Gastroesophageal sphincter (tissue), 4 donors: ENCODE measurements around the gene CACFD1. TPM values are rescaled to one million over a fixed set of nuclear protein-coding genes. Genes with fewer than 3 reads are reported as not detected.

ENCODE experiments used
- ATAC-seq: fragments of 150-250 bp; one replicate; pipeline ENCODE4 v1.9.1; 2016; ENCODE audit warnings: mild to moderate bottlenecking, moderate library complexity
- H3K27ac ChIP-seq, 4 donors: fragments of 200-600 bp; sonication (generic) in 3 of 4; 1 replicate in 3 of 4; 2 replicates in 1 of 4; pipeline ENCODE4 v1.5.1; 2016 to 2019
- H3K27me3 ChIP-seq: fragments of 200-600 bp; sonication (generic); one replicate; pipeline ENCODE4 v1.5.1; 2019
- H3K36me3 ChIP-seq, 2 donors: fragments of 200-600 bp; sonication (generic); one replicate each; pipeline ENCODE4 v1.5.1; 2019; ENCODE audit warnings: control low read depth in 1 of 2
- H3K4me1 ChIP-seq, 3 donors: fragments of 200-600 bp; sonication (generic); 1 replicate in 2 of 3; 2 replicates in 1 of 3; pipeline ENCODE4 v1.5.1; 2016 to 2019; ENCODE audit warnings: control low read depth in 2 of 3
- H3K4me3 ChIP-seq, 2 donors: fragments of 200-600 bp; sonication (generic); one replicate each; pipeline ENCODE4 v1.5.1; 2019; ENCODE audit warnings: mild to moderate bottlenecking in 1 of 2, moderate library complexity in 1 of 2
- H3K9me3 ChIP-seq, 3 donors: fragments of 200-600 bp; sonication (generic); one replicate each; pipeline ENCODE4 v1.5.1; 2017 to 2019; ENCODE audit warnings: control low read depth in 2 of 3
- CTCF ChIP-seq, 4 experiments: fragments of 200-600 bp in 2 of 4; fragments of 450-650 bp in 2 of 4; sonication (generic) in 1 of 4; IDR thresholded peaks; one replicate each; pipeline ENCODE4 v1.5.1; 2017 to 2019; ENCODE audit warnings: antibody characterized with exemption in 4 of 4, mild to moderate bottlenecking in 2 of 4, moderate library complexity in 2 of 4
- EP300 ChIP-seq: sonication (generic); formaldehyde crosslinking; IDR thresholded peaks from one replicate; pipeline ENCODE4 v1.6.1; 2017; ENCODE audit warnings: antibody characterized with exemption, mild to moderate bottlenecking
- POLR2A ChIP-seq, 2 donors: fragments of 450-650 bp; IDR thresholded peaks; one replicate each; pipeline ENCODE4 v1.6.1; 2017; ENCODE audit warnings: antibody characterized with exemption in 2 of 2, mild to moderate bottlenecking in 2 of 2, moderate library complexity in 1 of 2
- POLR2AphosphoS5 ChIP-seq: sonication (generic); formaldehyde crosslinking; IDR thresholded peaks from one replicate; pipeline ENCODE4 v1.6.1; 2017; ENCODE audit warnings: antibody characterized with exemption
- WGBS, 2 donors: methylation state at CpG; one replicate each; pipeline ENCODE4 v1.1.5; 2018; ENCODE audit warnings: low coverage in 1 of 2; 5-methylcytosine and 5-hydroxymethylcytosine counted together
- total RNA-seq, 4 donors: library from RNA; depleted of rRNA; stranded (reverse); fragments of >200 nt; gene quantifications; one replicate each; pipeline ENCODE4 v1.1.0, GENCODE V29; 2016

Gene CACFD1
- total RNA-seq = 10 to 100 TPM; 15.3 to 22.3 (median 16.0) TPM

GRCh38 chr9:133459476-133460404 is at the start of gene CACFD1:
CACFD1 (plus strand) TSS chr9:133459978; CDS start chr9:133460067, 89 bp downstream.
- 0% methylated on average over 2 of the region's 86 CpGs; no CpG with 5 or more reads in 1 of the 2 donors for WGBS, 2 donors
- peaks cover 0 to 28% (median 4%) of the 10 kb centered on the region in 3 donors for H3K4me1 ChIP-seq
- H3K4me3 ChIP-seq = peak within 1 kb of the TSS; percentile 76 to 90
- peak; percentile 75 to 76 for TF ChIP-seq POLR2A (IDR thresholded peaks at IDR 0.05)
- TF ChIP-seq EP300 = no peak
- TF ChIP-seq CTCF (IDR thresholded peaks at IDR 0.05) = peak in 1 of 4 experiments; percentile 6
- TF ChIP-seq POLR2AphosphoS5 = peak; percentile 73
- H3K36me3 ChIP-seq = peaks cover 0 to 16% of the 10 kb centered on the region in 2 donors
- peak; percentile 93 for ATAC-seq
- H3K27me3 ChIP-seq = no peaks in the 10 kb centered on the region
- peak within 1 kb of the TSS; percentile 83 to 97 (median 93) for H3K27ac ChIP-seq
- no peaks in the 10 kb centered on the region for H3K9me3 ChIP-seq

- no peak overlapping the region for H3K27ac ChIP-seq
- H3K36me3 ChIP-seq = peaks cover 0 to 58% of the 10 kb centered on the region in 2 donors
- no peaks in the 10 kb centered on the region for H3K27me3 ChIP-seq
- no peak overlapping the region for H3K4me3 ChIP-seq
- TF ChIP-seq CTCF (IDR thresholded peaks at IDR 0.05) (no peak), POLR2AphosphoS5 (no peak), POLR2A (IDR thresholded peaks at IDR 0.05) (no peak), EP300 (no peak)
- H3K4me1 ChIP-seq = peaks cover 0 to 44% (median 13%) of the 10 kb centered on the region in 3 donors
- WGBS, 2 donors = 71 to 83% methylated on average over 1 of the region's 1 CpG
- H3K9me3 ChIP-seq = no peaks in the 10 kb centered on the region
- ATAC-seq = no peak
Observed at GRCh38 chr9:133415170-133415569, 44.6 kb upstream of the CACFD1 start.

- TF ChIP-seq EP300 = no peak
- peak; percentile 70 for TF ChIP-seq POLR2AphosphoS5
- TF ChIP-seq POLR2A (IDR thresholded peaks at IDR 0.05) = peak in 1 of 2 donors; percentile 33
- Histone ChIP-seq H3K36me3 (peaks cover 0 to 32% of the 10 kb centered on the region in 2 donors), H3K27me3 (no peaks in the 10 kb centered on the region), H3K4me3 (peak within 1 kb of the TSS; percentile 53 to 91), H3K27ac (peak within 1 kb of the TSS; percentile 8 to 90 (median 88)), H3K4me1 (peaks cover 0 to 44% (median 13%) of the 10 kb centered on the region in 3 donors), H3K9me3 (no peaks in the 10 kb centered on the region)
- WGBS, 2 donors = 0% methylated on average over 1 to 22 of the region's 75 CpGs
- peak; percentile 96 for ATAC-seq
Observed at GRCh38 chr9:133417541-133418461, 42.0 kb upstream of the CACFD1 start, which contains the start of gene REXO4. REXO4 (minus strand) TSS chr9:133418010; CDS start chr9:133417844, 166 bp downstream.

- peaks cover 0 to 40% (median 13%) of the 10 kb centered on the region in 3 donors for H3K4me1 ChIP-seq
- 39 to 61% methylated on average over 4 to 9 of the region's 13 CpGs for WGBS, 2 donors
- H3K4me3 ChIP-seq = no peak overlapping the region
- peak overlapping the region in 3 of 4 donors; percentile 86 to 90 (median 89) for H3K27ac ChIP-seq
- no peaks in the 10 kb centered on the region for H3K9me3 ChIP-seq
- TF ChIP-seq CTCF (IDR thresholded peaks at IDR 0.05) = no peak
- TF ChIP-seq POLR2AphosphoS5 = no peak
- TF ChIP-seq EP300 = no peak
- TF ChIP-seq POLR2A (IDR thresholded peaks at IDR 0.05) = no peak
- ATAC-seq = no peak
- H3K36me3 ChIP-seq = peaks cover 0 to 20% of the 10 kb centered on the region in 2 donors
- peaks cover 5% of the 10 kb centered on the region for H3K27me3 ChIP-seq
Observed at GRCh38 chr9:133419005-133419404, 40.8 kb upstream of the CACFD1 start.
